K562 (cell line): ENCODE data around the gene ANKLE1. TPM values are rescaled to one million over a fixed set of nuclear protein-coding genes. Genes with fewer than 3 reads are reported as not detected.

Source experiments
- EWSR1 ChIP-seq: fragments of 450-650 bp; IDR thresholded peaks from 2 replicates; pipeline ENCODE4 v1.6.1; 2018; ENCODE audit warnings: borderline replicate concordance, mild to moderate bottlenecking, low read depth, moderate library complexity; ENCODE audit not compliant: partially characterized antibody
- FOSL1 ChIP-seq: fragments of 200-800 bp; sonication (Bioruptor generic); conservative IDR thresholded peaks from 2 replicates; pipeline ENCODE4 v1.6.1; 2016; ENCODE audit warnings: missing genetic modification characterization, missing compliant biosample characterization
- GTF2E2 ChIP-seq: fragments of 200-800 bp; sonication (Bioruptor generic); IDR thresholded peaks from 2 replicates; pipeline ENCODE4 v1.6.1; 2016; ENCODE audit warnings: missing genetic modification characterization, missing compliant biosample characterization
- KDM1A ChIP-seq, 2 experiments: fragments of 450-650 bp; IDR thresholded peaks; 2 replicates each; pipeline ENCODE4 v1.6.1; 2016; ENCODE audit warnings: mild to moderate bottlenecking in 2 of 2
- KDM5B ChIP-seq: fragments of 200-600 bp; sonication (generic); IDR thresholded peaks from 2 replicates; pipeline ENCODE4 v1.6.1; 2012; ENCODE audit warnings: low read depth, mild to moderate bottlenecking, moderate library complexity, low read length, control low read depth, inconsistent platforms; ENCODE audit not compliant: insufficient replicate concordance
- MYC ChIP-seq, 2 experiments: fragments of 250-450 bp in 1 of 2; sonication (Bioruptor Pico) in 1 of 2; IDR thresholded peaks; 2 replicates each; pipeline versions ENCODE4 v1.5.1 to v1.6.1; 2012 to 2021; ENCODE audit warnings: low read depth in 2 of 2, borderline replicate concordance in 1 of 2, improper control_type of control experiment in 1 of 2, low read length in 1 of 2, mild to moderate bottlenecking in 1 of 2, moderate library complexity in 1 of 2
- NR3C1 ChIP-seq: sonication (generic); formaldehyde crosslinking; IDR thresholded peaks from 2 replicates; pipeline ENCODE4 v1.8.1; 2022; ENCODE audit warnings: missing genetic modification reagents
- PML ChIP-seq: IDR thresholded peaks from 2 replicates; pipeline ENCODE4 v1.6.1; 2012; ENCODE audit warnings: low read length, inconsistent platforms
- RCOR1 ChIP-seq, 2 experiments: IDR thresholded peaks; 2 replicates each; pipeline ENCODE4 v1.6.1; 2012; ENCODE audit warnings: low read depth in 2 of 2, low read length in 2 of 2, borderline replicate concordance in 1 of 2, improper control_type of control experiment in 1 of 2
- RFX5 ChIP-seq: IDR thresholded peaks from 2 replicates; pipeline ENCODE4 v1.6.1; 2011; ENCODE audit warnings: low read depth, mild to moderate bottlenecking, improper control_type of control experiment, low read length
- RFX7 ChIP-seq: fragments of 250-450 bp; sonication (Bioruptor Pico); IDR thresholded peaks from 2 replicates; pipeline ENCODE4 v1.5.1; 2021; ENCODE audit warnings: mild to moderate bottlenecking
- SPI1 ChIP-seq: IDR thresholded peaks from 2 replicates; pipeline ENCODE4 v1.6.1; 2011; ENCODE audit warnings: low read depth, low read length, control low read depth, borderline replicate concordance
- STAT5A ChIP-seq: IDR thresholded peaks from 2 replicates; pipeline ENCODE4 v1.6.1; 2012; ENCODE audit warnings: low read length, inconsistent platforms, borderline replicate concordance
- ZNF133 ChIP-seq: fragments of 250-450 bp; sonication (Bioruptor Pico); IDR thresholded peaks from 2 replicates; pipeline ENCODE4 v1.4.0; 2020; ENCODE audit warnings: mild to moderate bottlenecking
- ZNF583 ChIP-seq: fragments of 250-450 bp; sonication (Bioruptor Pico); IDR thresholded peaks from 2 replicates; pipeline ENCODE4 v1.4.0; 2020
- polyA plus RNA-seq, 8 experiments: library from polyadenylated mRNA; depleted of rRNA in 4 of 8; stranded (reverse) in 5 of 8; unstranded in 3 of 8; fragments of >200 nt; fragmentation: Nextera tagmentation in 2 of 8; fragmentation: Illumina TruSeq in 1 of 8; extraction: Ambion mirVana in 2 of 8; extraction: Trizol in 1 of 8; gene quantifications; 2 replicates each; pipeline versions ENCODE4 v1.2.1 to v1.2.3, GENCODE V29; 2011 to 2014; ENCODE audit warnings: inconsistent platforms in 1 of 8, missing spikeins in 1 of 8
- total RNA-seq, 7 experiments: library from RNA; depleted of rRNA in 6 of 7; stranded (reverse); fragments of >200 nt in 6 of 7; fragmentation: Illumina TruSeq in 2 of 7; extraction: Trizol in 2 of 7; gene quantifications; 2 replicates each; pipeline versions ENCODE4 v1.2.1 to v1.2.3, GENCODE V29; 2011 to 2021; ENCODE audit warnings: low replicate concordance in 1 of 7
- TF ChIP-seq, protein P1 (sequence below): fragments of 250-450 bp; sonication (Bioruptor Pico); IDR thresholded peaks from 2 replicates; pipeline ENCODE4 v1.4.0; 2020; ENCODE audit warnings: mild to moderate bottlenecking, moderate library complexity

ANKLE1 gene
- total and polyA plus RNA-seq, 9 of the 15 experiments (the other 6 are each of a cell fraction or from before 2014, with no cell fraction given): 0.63 to 9.2 (median 2.9) TPM

DNA sequence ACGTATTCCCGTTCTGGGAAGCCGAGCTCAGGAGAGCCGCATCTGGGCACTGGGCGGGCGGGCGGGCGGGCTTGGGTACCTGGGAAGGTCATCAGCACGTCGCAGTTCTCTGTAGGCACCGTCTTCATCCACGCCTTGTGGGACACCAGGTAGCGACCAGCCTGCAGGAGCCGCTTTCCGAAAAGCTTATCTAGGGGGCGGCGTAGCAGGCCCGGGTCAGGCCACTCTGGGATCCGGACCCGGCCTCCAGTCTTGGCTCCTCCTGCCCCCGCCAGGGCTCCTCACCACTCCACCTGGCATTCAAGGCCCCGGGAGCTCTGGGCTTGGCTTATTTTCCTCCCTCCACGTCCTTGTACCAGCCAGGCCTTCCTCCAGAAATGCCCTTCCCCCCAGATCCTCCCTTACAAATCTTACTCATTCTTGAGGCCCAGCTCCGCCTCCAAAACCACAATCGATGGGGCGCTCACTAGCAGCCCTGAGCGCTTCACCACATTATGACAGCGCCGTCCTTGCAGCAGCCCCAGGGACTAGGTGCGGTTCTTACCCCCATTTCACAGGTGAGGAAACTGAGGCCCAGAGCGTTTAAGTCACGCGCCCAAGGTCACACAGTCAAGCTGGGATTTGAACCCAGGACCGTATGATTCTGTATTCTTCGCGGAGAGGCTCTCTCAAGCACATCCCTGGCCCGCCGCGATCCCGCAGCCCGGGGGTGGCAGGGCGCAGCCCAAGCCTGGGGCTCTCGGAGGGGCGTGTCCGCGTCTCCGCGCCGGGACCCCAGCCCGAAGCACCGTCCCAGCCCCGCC, 52.1 kb downstream of the ANKLE1 start (continued):
- TF ChIP-seq RCOR1 (IDR thresholded peaks at IDR 0.05; ENCODE audit: borderline replicate concordance in 1 of 2, low read depth in 2 of 2, low read length in 2 of 2): peak; percentile 92 to 98
- peak; percentile 78 for TF ChIP-seq KDM5B
- no peak for TF ChIP-seq GTF2E2 (tag)
- no peak for TF ChIP-seq RFX5
- peak; percentile 85 for TF ChIP-seq FOSL1 (tag)
- TF ChIP-seq EWSR1: no peak
- TF ChIP-seq, protein P1, sequence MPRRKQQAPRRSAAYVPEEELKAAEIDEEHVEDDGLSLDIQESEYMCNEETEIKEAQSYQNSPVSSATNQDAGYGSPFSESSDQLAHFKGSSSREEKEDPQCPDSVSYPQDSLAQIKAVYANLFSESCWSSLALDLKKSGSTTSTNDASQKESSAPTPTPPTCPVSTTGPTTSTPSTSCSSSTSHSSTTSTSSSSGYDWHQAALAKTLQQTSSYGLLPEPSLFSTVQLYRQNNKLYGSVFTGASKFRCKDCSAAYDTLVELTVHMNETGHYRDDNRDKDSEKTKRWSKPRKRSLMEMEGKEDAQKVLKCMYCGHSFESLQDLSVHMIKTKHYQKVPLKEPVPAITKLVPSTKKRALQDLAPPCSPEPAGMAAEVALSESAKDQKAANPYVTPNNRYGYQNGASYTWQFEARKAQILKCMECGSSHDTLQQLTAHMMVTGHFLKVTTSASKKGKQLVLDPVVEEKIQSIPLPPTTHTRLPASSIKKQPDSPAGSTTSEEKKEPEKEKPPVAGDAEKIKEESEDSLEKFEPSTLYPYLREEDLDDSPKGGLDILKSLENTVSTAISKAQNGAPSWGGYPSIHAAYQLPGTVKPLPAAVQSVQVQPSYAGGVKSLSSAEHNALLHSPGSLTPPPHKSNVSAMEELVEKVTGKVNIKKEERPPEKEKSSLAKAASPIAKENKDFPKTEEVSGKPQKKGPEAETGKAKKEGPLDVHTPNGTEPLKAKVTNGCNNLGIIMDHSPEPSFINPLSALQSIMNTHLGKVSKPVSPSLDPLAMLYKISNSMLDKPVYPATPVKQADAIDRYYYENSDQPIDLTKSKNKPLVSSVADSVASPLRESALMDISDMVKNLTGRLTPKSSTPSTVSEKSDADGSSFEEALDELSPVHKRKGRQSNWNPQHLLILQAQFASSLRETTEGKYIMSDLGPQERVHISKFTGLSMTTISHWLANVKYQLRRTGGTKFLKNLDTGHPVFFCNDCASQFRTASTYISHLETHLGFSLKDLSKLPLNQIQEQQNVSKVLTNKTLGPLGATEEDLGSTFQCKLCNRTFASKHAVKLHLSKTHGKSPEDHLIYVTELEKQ (CRISPR knock-in tag): no peak
- no peak for TF ChIP-seq RFX7
- TF ChIP-seq SPI1: peak; percentile 46; the same call in 1 of the 2 replicates
- peak; percentile 42; the same call in 1 of the 2 replicates for TF ChIP-seq MYC (IDR thresholded peaks at IDR 0.05; ENCODE audit: low read depth, low read length)
- no peak for TF ChIP-seq MYC (CRISPR knock-in tag; IDR thresholded peaks at IDR 0.05; ENCODE audit: borderline replicate concordance, low read depth)
- peak; percentile 95 to 98 for TF ChIP-seq KDM1A (IDR thresholded peaks at IDR 0.05)
- TF ChIP-seq NR3C1: no peak
- TF ChIP-seq PML: no peak
- TF ChIP-seq STAT5A: no peak
- TF ChIP-seq ZNF133: no peak
- TF ChIP-seq ZNF583 (CRISPR knock-in tag): 0 out of 2 replicates have a peak, but pooled peaks have one; percentile 60
